A549 treated with CORT108297 at 1 μM for 4 hours (cell line): Measurements from ENCODE around the gene PFDN4. TPM values are rescaled to one million over a fixed set of nuclear protein-coding genes. Genes with fewer than 3 reads are reported as not detected.

ENCODE experiments used
- total RNA-seq: library from RNA; stranded (reverse); fragments of 200-300 nt; extraction: Qiagen RNA extraction; gene quantifications from 5 replicates; pipeline ENCODE4 v1.2.3, GENCODE V29; 2022

Gene PFDN4, protein sequence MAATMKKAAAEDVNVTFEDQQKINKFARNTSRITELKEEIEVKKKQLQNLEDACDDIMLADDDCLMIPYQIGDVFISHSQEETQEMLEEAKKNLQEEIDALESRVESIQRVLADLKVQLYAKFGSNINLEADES
- total RNA-seq: 45.3 to 91.5 TPM (median 51.0 TPM) in 5 replicates

DNA sequence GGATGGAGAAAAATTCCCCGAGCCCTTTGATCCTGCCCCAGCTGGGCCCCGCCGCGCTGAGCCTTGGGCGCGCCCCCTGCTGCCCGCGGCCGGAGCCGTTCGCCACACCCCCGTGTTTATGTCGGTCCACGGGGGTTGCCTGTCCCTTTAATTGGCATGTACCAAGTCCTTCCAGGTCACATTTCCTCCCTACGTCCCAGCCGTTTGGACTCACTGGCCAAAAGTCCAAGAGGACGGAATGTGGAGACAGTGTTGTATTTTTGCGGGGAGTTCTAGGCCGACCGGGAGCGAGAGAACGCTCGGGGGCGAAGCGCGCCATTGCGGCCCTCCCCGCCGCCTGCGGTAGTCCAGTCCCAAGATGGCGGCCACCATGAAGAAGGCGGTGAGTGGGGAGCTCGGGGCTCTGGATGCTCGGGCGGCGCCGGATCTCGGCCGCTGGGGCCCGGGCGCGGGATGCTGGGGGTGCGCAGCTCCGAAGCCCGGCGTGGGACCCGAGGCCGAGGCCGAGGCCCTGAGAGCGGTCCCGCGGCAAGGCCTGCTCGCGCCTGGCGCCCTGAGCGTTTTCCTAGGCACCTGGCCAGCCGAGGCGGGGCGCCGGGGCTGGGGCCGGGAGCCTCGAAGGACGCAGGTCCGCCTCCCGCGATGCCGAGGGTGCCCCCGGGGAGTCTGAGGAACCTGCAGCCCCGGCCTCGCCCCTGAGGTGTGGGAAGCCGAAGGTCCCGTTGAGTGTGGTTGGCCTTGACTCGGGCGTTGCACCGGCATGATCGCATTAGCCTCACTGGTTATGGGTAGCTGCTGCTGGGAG is at the start of gene PFDN4:
Gene PFDN4 (plus strand): TSS at position 345 of the 805 bp plus-strand sequence. CDS start 14 bp downstream, at position 359.

DNA sequence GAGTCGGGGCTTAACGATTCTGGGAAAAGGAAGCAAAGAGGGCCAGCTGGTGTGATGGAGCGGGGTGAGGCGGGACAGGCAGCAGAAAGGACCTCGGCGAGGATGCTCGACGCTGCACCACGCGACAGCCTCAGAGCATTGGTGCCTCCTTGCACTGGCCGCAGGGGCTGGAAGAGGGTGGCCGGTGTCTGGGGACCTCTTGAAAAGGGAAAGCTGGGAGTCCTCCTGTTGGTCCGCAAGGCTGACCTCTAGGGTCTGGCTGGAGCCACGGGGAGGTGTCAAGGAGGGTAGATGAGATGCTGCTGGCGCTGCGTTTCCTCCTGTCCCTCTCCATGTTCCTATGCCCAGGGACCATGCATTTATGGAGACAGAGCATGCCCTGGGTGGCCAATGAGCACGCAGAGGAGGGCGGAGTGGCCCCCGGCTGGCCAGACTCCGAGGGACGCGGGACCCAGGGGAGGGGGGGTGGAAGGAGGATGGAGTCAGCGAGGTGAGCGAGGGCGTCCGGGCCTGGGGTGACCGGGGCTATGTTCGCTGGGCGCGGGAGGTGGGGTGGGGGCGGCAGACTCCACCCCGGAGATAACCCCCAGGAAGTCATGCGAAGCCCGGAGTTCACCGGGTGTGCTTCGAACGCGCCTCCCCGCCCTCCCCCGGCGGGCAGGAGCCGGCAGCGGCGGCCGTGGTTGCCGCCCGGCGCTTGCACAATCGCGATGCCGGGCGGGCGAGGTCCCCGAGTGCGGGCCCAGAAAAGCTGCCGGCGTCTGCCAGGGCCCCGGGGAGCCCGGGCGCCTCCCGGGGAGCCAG is 34.0 kb upstream of the PFDN4 start, which contains the start of gene CYP24A1:
Gene CYP24A1 (minus strand): TSS at position 334 of the 804 bp plus-strand sequence. CDS start 407 bp downstream, outside the sequence.

Other genes with a start within 250 kb of the PFDN4 start
- gene BCAS1, start 137.5 kb upstream of the PFDN4 start, total RNA-seq: 0.45 to 0.65 TPM (median 0.60 TPM) in 5 replicates
- gene CYP24A1, start 34.1 kb upstream of the PFDN4 start, total RNA-seq: 220 to 457 TPM (median 406 TPM) in 5 replicates